Upper lobe of left lung (tissue), 6 donors: Measurements from ENCODE around the gene VDR. TPM values are rescaled to one million over a fixed set of nuclear protein-coding genes. Genes with fewer than 3 reads are reported as not detected.
A peak's percentile ranks its signal among the peaks of the same experiment; 100 is the strongest.

Experiments used
- ATAC-seq, 2 donors: fragments of 200-7000 bp; cut with Tn5 transposase; one replicate each; pipeline ENCODE4 v1.9.1; 2022; ENCODE audit warnings: mild to moderate bottlenecking in 2 of 2, moderate library complexity in 2 of 2; ENCODE audit not compliant: low FRiP score in 2 of 2
- DNase-seq, 2 donors: peaks; one replicate each; pipeline ENCODE4 v3.0.0-alpha.2; 2019 to 2020
- H3K27ac ChIP-seq, 4 donors: fragments of 200-600 bp; sonication (generic); one replicate each; pipeline ENCODE4 v1.5.1; 2016 to 2019
- H3K27me3 ChIP-seq, 4 donors: fragments of 200-600 bp; sonication (generic); one replicate each; pipeline ENCODE4 v1.5.1; 2017 to 2019
- H3K36me3 ChIP-seq, 4 donors: fragments of 200-600 bp; sonication (generic); one replicate each; pipeline ENCODE4 v1.5.1; 2016 to 2019
- H3K4me1 ChIP-seq, 4 donors: fragments of 200-600 bp; sonication (generic); one replicate each; pipeline ENCODE4 v1.5.1; 2018 to 2019
- H3K4me3 ChIP-seq, 4 donors: fragments of 200-600 bp; sonication (generic); one replicate each; pipeline ENCODE4 v1.5.1; 2017 to 2019; ENCODE audit warnings: mild to moderate bottlenecking in 2 of 4, moderate library complexity in 1 of 4
- H3K9me3 ChIP-seq, 4 donors: fragments of 200-600 bp; sonication (generic); one replicate each; pipeline ENCODE4 v1.5.1; 2018 to 2019
- EP300 ChIP-seq, 4 donors: sonication (generic); formaldehyde crosslinking; IDR thresholded peaks; one replicate each; pipeline ENCODE4 v1.5.1; 2017; ENCODE audit warnings: antibody characterized with exemption in 4 of 4, control low read depth in 2 of 4
- POLR2A ChIP-seq, 4 donors: fragments of 450-650 bp; IDR thresholded peaks; one replicate each; pipeline ENCODE4 v1.5.1; 2016 to 2017; ENCODE audit warnings: antibody characterized with exemption in 4 of 4, mild to moderate bottlenecking in 2 of 4
- POLR2AphosphoS5 ChIP-seq, 2 donors: sonication (generic); formaldehyde crosslinking; IDR thresholded peaks; one replicate each; pipeline ENCODE4 v1.5.1; 2017; ENCODE audit warnings: antibody characterized with exemption in 2 of 2
- WGBS, 2 donors: methylation state at CpG; one replicate each; pipeline ENCODE4 v1.1.5; 2017 to 2018; 5-methylcytosine and 5-hydroxymethylcytosine counted together
- total RNA-seq, 6 donors: library from RNA; depleted of rRNA in 4 of 6; stranded (reverse); fragments of >200 nt in 4 of 6; gene quantifications; one replicate each; pipeline versions ENCODE4 v1.1.0 to v1.2.1, GENCODE V29; 2016 to 2021
- TF ChIP-seq, protein P1 (sequence below), 6 experiments: fragments of 450-650 bp in 4 of 6; fragments of 200-600 bp in 2 of 6; sonication (generic) in 2 of 6; IDR thresholded peaks; one replicate each; pipeline ENCODE4 v1.5.1; 2016 to 2019; ENCODE audit warnings: antibody characterized with exemption in 6 of 6
- donor health status: DM: no; HTN: no; CAD: no; lungs with moderate emphysema.
- donor health status: DM: no; HTN: yes; CAD: no; lungs with severe emphysema.

Gene VDR
- total RNA-seq, 6 donors from 2014 or later: 23.0 to 41.1 (median 27.5) TPM

- H3K4me1 ChIP-seq: peaks cover 0 to 9% (median 3%) of the 10 kb centered on the region in 4 donors
- no peaks in the 10 kb centered on the region for H3K36me3 ChIP-seq
- TF ChIP-seq POLR2AphosphoS5 (IDR thresholded peaks at IDR 0.05): no peak
- no peak for TF ChIP-seq EP300 (IDR thresholded peaks at IDR 0.05)
- TF ChIP-seq, protein P1, sequence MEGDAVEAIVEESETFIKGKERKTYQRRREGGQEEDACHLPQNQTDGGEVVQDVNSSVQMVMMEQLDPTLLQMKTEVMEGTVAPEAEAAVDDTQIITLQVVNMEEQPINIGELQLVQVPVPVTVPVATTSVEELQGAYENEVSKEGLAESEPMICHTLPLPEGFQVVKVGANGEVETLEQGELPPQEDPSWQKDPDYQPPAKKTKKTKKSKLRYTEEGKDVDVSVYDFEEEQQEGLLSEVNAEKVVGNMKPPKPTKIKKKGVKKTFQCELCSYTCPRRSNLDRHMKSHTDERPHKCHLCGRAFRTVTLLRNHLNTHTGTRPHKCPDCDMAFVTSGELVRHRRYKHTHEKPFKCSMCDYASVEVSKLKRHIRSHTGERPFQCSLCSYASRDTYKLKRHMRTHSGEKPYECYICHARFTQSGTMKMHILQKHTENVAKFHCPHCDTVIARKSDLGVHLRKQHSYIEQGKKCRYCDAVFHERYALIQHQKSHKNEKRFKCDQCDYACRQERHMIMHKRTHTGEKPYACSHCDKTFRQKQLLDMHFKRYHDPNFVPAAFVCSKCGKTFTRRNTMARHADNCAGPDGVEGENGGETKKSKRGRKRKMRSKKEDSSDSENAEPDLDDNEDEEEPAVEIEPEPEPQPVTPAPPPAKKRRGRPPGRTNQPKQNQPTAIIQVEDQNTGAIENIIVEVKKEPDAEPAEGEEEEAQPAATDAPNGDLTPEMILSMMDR (IDR thresholded peaks at IDR 0.05): no peak
- TF ChIP-seq POLR2A (IDR thresholded peaks at IDR 0.05): no peak
- H3K27me3 ChIP-seq: peaks cover 0 to 6% (median 1%) of the 10 kb centered on the region in 4 donors
- DNase-seq (peak in 1 of 2 donors; percentile 12), ATAC-seq (no peak)
- no peaks in the 10 kb centered on the region for H3K9me3 ChIP-seq
- H3K27ac ChIP-seq: no peak overlapping the region
- H3K4me3 ChIP-seq: no peak overlapping the region
- WGBS, 2 donors: 78 to 89% methylated on average over 10 of the region's 10 CpGs
Observed at GRCh38 chr12:47940773-47941474, 36.1 kb upstream of the VDR start.

- Histone ChIP-seq H3K4me1 (peaks cover 0 to 9% (median 3%) of the 10 kb centered on the region in 4 donors), H3K27ac (no peak overlapping the region), H3K4me3 (no peak overlapping the region), H3K27me3 (peaks cover 0 to 6% (median 1%) of the 10 kb centered on the region in 4 donors), H3K9me3 (no peaks in the 10 kb centered on the region), H3K36me3 (no peaks in the 10 kb centered on the region)
- ATAC-seq: no peak
- WGBS, 2 donors: 70 to 79% methylated on average over 6 of the region's 6 CpGs
- no peak for DNase-seq
- no peak for TF ChIP-seq EP300 (IDR thresholded peaks at IDR 0.05)
- no peak for TF ChIP-seq POLR2AphosphoS5 (IDR thresholded peaks at IDR 0.05)
- TF ChIP-seq POLR2A (IDR thresholded peaks at IDR 0.05): no peak
- TF ChIP-seq, protein P1 (IDR thresholded peaks at IDR 0.05): no peak
Observed at GRCh38 chr12:47939009-47939601, 34.3 kb upstream of the VDR start.

- 80 to 100% methylated on average over 1 to 4 of the region's 4 CpGs for WGBS, 2 donors
- Histone ChIP-seq H3K27ac (no peak overlapping the region), H3K9me3 (no peaks in the 10 kb centered on the region), H3K4me3 (no peak overlapping the region), H3K36me3 (no peaks in the 10 kb centered on the region), H3K27me3 (peaks cover 0 to 6% (median 1%) of the 10 kb centered on the region in 4 donors), H3K4me1 (peaks cover 0 to 9% (median 3%) of the 10 kb centered on the region in 4 donors)
- ATAC-seq (no peak), DNase-seq (no peak)
- TF ChIP-seq POLR2AphosphoS5 (IDR thresholded peaks at IDR 0.05) (no peak), POLR2A (IDR thresholded peaks at IDR 0.05) (no peak), EP300 (IDR thresholded peaks at IDR 0.05) (no peak)
- TF ChIP-seq, protein P1 (IDR thresholded peaks at IDR 0.05): no peak
Observed at GRCh38 chr12:47938594-47938993, 33.8 kb upstream of the VDR start.

DNA sequence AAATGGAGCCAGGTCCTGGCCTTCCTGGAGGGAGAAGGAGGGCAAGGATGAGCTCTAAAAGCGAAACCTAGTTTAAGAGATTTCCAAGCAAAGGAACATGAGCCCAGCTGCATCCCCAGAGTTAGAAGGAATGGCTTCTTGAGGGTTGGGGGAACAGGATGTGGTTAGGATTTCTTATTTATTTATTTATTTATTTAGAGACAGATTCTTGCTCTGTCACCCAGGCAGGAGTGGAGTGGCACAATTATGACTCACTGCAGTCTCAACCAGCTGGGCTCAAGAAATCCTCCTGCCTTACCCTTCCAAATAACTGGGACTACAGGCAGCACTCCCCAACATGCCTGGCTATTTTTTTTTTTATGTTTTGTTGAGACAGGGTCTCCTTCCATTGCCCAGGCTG lies 33.3 kb upstream of the VDR start:
- Histone ChIP-seq H3K4me3 (no peak overlapping the region), H3K4me1 (peaks cover 0 to 9% (median 3%) of the 10 kb centered on the region in 4 donors), H3K27ac (no peak overlapping the region), H3K36me3 (no peaks in the 10 kb centered on the region), H3K9me3 (no peaks in the 10 kb centered on the region), H3K27me3 (peaks cover 0 to 6% (median 1%) of the 10 kb centered on the region in 4 donors)
- WGBS, 2 donors: 96 to 100% methylated on average over 1 of the region's 1 CpG
- DNase-seq (no peak), ATAC-seq (no peak)
- TF ChIP-seq EP300 (IDR thresholded peaks at IDR 0.05): no peak
- TF ChIP-seq POLR2A (IDR thresholded peaks at IDR 0.05): no peak
- TF ChIP-seq POLR2AphosphoS5 (IDR thresholded peaks at IDR 0.05): no peak
- TF ChIP-seq, protein P1 (IDR thresholded peaks at IDR 0.05): no peak
